ENCODE measurements around the gene GARIN1A.
"Not testable (repeated sequence)": the region's sequence is repeated elsewhere in the genome, so short reads cannot be mapped to it uniquely, and the experiment has no call there.

The GARIN1A gene

GRCh38 chr7:128652606-128653005 is 19.5 kb upstream of the GARIN1A start:
- H3K27ac ChIP-seq (ENCODE audit: extremely low read depth, low read depth, low read length); H3K4me3 ChIP-seq (ENCODE audit: low read depth, low read length); H3K4me1 ChIP-seq (ENCODE audit: control insufficient read depth, insufficient read depth, low read length); H3K36me3 ChIP-seq (ENCODE audit: control insufficient read depth in 2 of 2, insufficient read depth in 1 of 2, low read length in 2 of 2); POLR2A ChIA-PET; CTCF ChIA-PET; H3K9me3 ChIP-seq (ENCODE audit: control insufficient read depth, insufficient read depth, low read depth, low read length): not testable (repeated sequence)

- H3K4me1 ChIP-seq (ENCODE audit: control insufficient read depth, insufficient read depth, low read length); H3K4me3 ChIP-seq (ENCODE audit: low read depth, low read length); CTCF ChIA-PET; POLR2A ChIA-PET; H3K27ac ChIP-seq (ENCODE audit: extremely low read depth, low read depth, low read length); H3K9me3 ChIP-seq (ENCODE audit: control insufficient read depth, insufficient read depth, low read depth, low read length); H3K36me3 ChIP-seq (ENCODE audit: control insufficient read depth in 2 of 2, insufficient read depth in 1 of 2, low read length in 2 of 2): not testable (repeated sequence)
These were observed 18.9 kb upstream of the GARIN1A start for GRCh38 chr7:128653197-128653596.

- H3K4me1 ChIP-seq (ENCODE audit: control insufficient read depth, insufficient read depth, low read length); H3K27ac ChIP-seq (ENCODE audit: extremely low read depth, low read depth, low read length); CTCF ChIA-PET; H3K9me3 ChIP-seq (ENCODE audit: control insufficient read depth, insufficient read depth, low read depth, low read length); POLR2A ChIA-PET; H3K36me3 ChIP-seq (ENCODE audit: control insufficient read depth in 2 of 2, insufficient read depth in 1 of 2, low read length in 2 of 2); H3K4me3 ChIP-seq (ENCODE audit: low read depth, low read length): not testable (repeated sequence)
These were observed 18.0 kb upstream of the GARIN1A start for GRCh38 chr7:128654080-128654479.

- H3K4me3 ChIP-seq (ENCODE audit: low read depth, low read length); H3K4me1 ChIP-seq (ENCODE audit: control insufficient read depth, insufficient read depth, low read length); H3K27ac ChIP-seq (ENCODE audit: extremely low read depth, low read depth, low read length); H3K9me3 ChIP-seq (ENCODE audit: control insufficient read depth, insufficient read depth, low read depth, low read length); CTCF ChIA-PET; POLR2A ChIA-PET; H3K36me3 ChIP-seq (ENCODE audit: control insufficient read depth in 2 of 2, insufficient read depth in 1 of 2, low read length in 2 of 2): not testable (repeated sequence)
These were observed 17.6 kb upstream of the GARIN1A start for GRCh38 chr7:128654501-128654900.

- CTCF ChIA-PET: interaction anchor here (0.6 kb wide), 1 partner anchor 168 kb away, joined by 3 read pairs; no protein-coding TSS in a partner anchor
These were observed 13.7 kb upstream of the GARIN1A start for GRCh38 chr7:128658428-128658827.

GRCh38 chr7:128660596-128660995 is 11.5 kb upstream of the GARIN1A start:
- Histone ChIP-seq H3K36me3 (ENCODE audit: control insufficient read depth in 2 of 2, insufficient read depth in 1 of 2, low read length in 2 of 2) (no peaks in the 10 kb centered on the region; a peak in 2 of 3 replicates), H3K9me3 (ENCODE audit: control insufficient read depth, insufficient read depth, low read depth, low read length) (no peaks in the 10 kb centered on the region), H3K4me1 (ENCODE audit: control insufficient read depth, insufficient read depth, low read length) (no peaks in the 10 kb centered on the region), H3K27ac (ENCODE audit: extremely low read depth, low read depth, low read length) (no peak overlapping the region), H3K4me3 (ENCODE audit: low read depth, low read length) (no peak overlapping the region)
- POLR2A ChIA-PET: no interaction called here
- no peak for TF ChIP-seq ZNF391 (tag by site-specific recombination; IDR thresholded peaks at IDR 0.05; ENCODE audit: borderline replicate concordance, low read depth)
- CTCF ChIA-PET: no interaction called here

More at GRCh38 chr7:128658428-128658827, 13.7 kb upstream of the GARIN1A start:
- H3K4me3 ChIP-seq (ENCODE audit: low read depth, low read length); H3K4me1 ChIP-seq (ENCODE audit: control insufficient read depth, insufficient read depth, low read length); H3K27ac ChIP-seq (ENCODE audit: extremely low read depth, low read depth, low read length); H3K36me3 ChIP-seq (ENCODE audit: control insufficient read depth in 2 of 2, insufficient read depth in 1 of 2, low read length in 2 of 2); H3K9me3 ChIP-seq (ENCODE audit: control insufficient read depth, insufficient read depth, low read depth, low read length); POLR2A ChIA-PET: not testable (repeated sequence)

- POLR2A ChIA-PET: interaction anchor here (0.9 kb wide), 1 partner anchor 262 kb away, joined by 4 read pairs; no protein-coding TSS in a partner anchor
- H3K4me1 ChIP-seq (ENCODE audit: control insufficient read depth, insufficient read depth, low read length): no peaks in the 10 kb centered on the region
- CTCF ChIA-PET: interaction anchor here (0.6 kb wide), 1 partner anchor 193 kb away, joined by 3 read pairs; no protein-coding TSS in a partner anchor
- TF ChIP-seq ZNF707 (tag by site-specific recombination; IDR thresholded peaks at IDR 0.05) (peak; percentile 98), PRDM6 (tag by site-specific recombination; IDR thresholded peaks at IDR 0.05) (no peak), ZNF488 (tag by site-specific recombination; IDR thresholded peaks at IDR 0.05) (no peak), ZNF280D (tag by site-specific recombination; IDR thresholded peaks at IDR 0.05) (0 out of 2 replicates have a peak, but pooled peaks have one; percentile 39)
- no peak overlapping the region for H3K4me3 ChIP-seq (ENCODE audit: low read depth, low read length)
- no peaks in the 10 kb centered on the region for H3K9me3 ChIP-seq (ENCODE audit: control insufficient read depth, insufficient read depth, low read depth, low read length)
- no peaks in the 10 kb centered on the region; a peak in 2 of 3 replicates for H3K36me3 ChIP-seq (ENCODE audit: control insufficient read depth in 2 of 2, insufficient read depth in 1 of 2, low read length in 2 of 2)
- H3K27ac ChIP-seq (ENCODE audit: extremely low read depth, low read depth, low read length): no peak overlapping the region
These were observed 10.6 kb upstream of the GARIN1A start for GRCh38 chr7:128661446-128661845.

All from HEK293 (cell line).